HepG2 (cell line): Measurements from ENCODE around the gene CCDC57. TPM values are rescaled to one million over a fixed set of nuclear protein-coding genes. Genes with fewer than 3 reads are reported as not detected.
A peak's percentile ranks its signal among the peaks of the same experiment; 100 is the strongest.

Experiments used
- DNMT1 ChIP-seq: sonication (generic); formaldehyde crosslinking; IDR thresholded peaks from 2 replicates; pipeline ENCODE4 v1.5.1; 2020; ENCODE audit warnings: mild to moderate bottlenecking, missing genetic modification reagents
- DZIP1 ChIP-seq: sonication (generic); formaldehyde crosslinking; IDR thresholded peaks from 2 replicates; pipeline ENCODE4 v1.5.0; 2020; ENCODE audit warnings: mild to moderate bottlenecking, missing genetic modification reagents
- EP300 ChIP-seq, 3 experiments: sonication (generic) in 1 of 3; formaldehyde crosslinking in 1 of 3; IDR thresholded peaks; 2 replicates each; pipeline versions ENCODE4 v1.5.1 to v1.6.1; 2011 to 2020; ENCODE audit warnings: low read depth in 2 of 3, low read length in 2 of 3, borderline replicate concordance in 1 of 3, improper control_type of control experiment in 1 of 3, mild to moderate bottlenecking in 1 of 3, missing genetic modification reagents in 1 of 3, moderate library complexity in 1 of 3
- FOXA3 ChIP-seq: IDR thresholded peaks from 2 replicates; pipeline ENCODE4 v1.6.1; 2016; ENCODE audit warnings: missing genetic modification reagents, missing compliant biosample characterization
- HNRNPUL1 ChIP-seq: fragments of 200-400 bp; formaldehyde crosslinking; IDR thresholded peaks from 2 replicates; pipeline ENCODE4 v1.6.1; 2017; ENCODE audit warnings: low read depth, mild to moderate bottlenecking, low read length, moderate library complexity
- KAT7 ChIP-seq: IDR thresholded peaks from 2 replicates; pipeline ENCODE4 v1.6.1; 2018; ENCODE audit warnings: borderline replicate concordance, missing compliant biosample characterization
- KDM1A ChIP-seq: IDR thresholded peaks from 2 replicates; pipeline ENCODE4 v1.6.1; 2016; ENCODE audit warnings: missing compliant biosample characterization
- KLF13 ChIP-seq: sonication (generic); formaldehyde crosslinking; IDR thresholded peaks from 2 replicates; pipeline ENCODE4 v1.4.0; 2020; ENCODE audit warnings: mild to moderate bottlenecking, missing genetic modification reagents
- PHB2 ChIP-seq: fragments of 450-650 bp; IDR thresholded peaks from 2 replicates; pipeline ENCODE4 v1.6.1; 2018; ENCODE audit not compliant: partially characterized antibody
- PLSCR1 ChIP-seq: sonication (generic); formaldehyde crosslinking; IDR thresholded peaks from 2 replicates; pipeline ENCODE4 v1.5.0; 2020; ENCODE audit warnings: missing genetic modification reagents, mild to moderate bottlenecking, borderline replicate concordance
- POGZ ChIP-seq: sonication (generic); formaldehyde crosslinking; IDR thresholded peaks from 2 replicates; pipeline ENCODE4 v1.4.0; 2020; ENCODE audit warnings: mild to moderate bottlenecking, missing genetic modification reagents
- TFDP2 ChIP-seq: sonication (generic); formaldehyde crosslinking; IDR thresholded peaks from 2 replicates; pipeline ENCODE4 v1.4.0; 2020; ENCODE audit warnings: missing genetic modification reagents
- TP53 ChIP-seq: sonication (generic); formaldehyde crosslinking; conservative IDR thresholded peaks from 2 replicates; pipeline ENCODE4 v1.4.0; 2020; ENCODE audit warnings: missing genetic modification reagents
- ZBTB14 ChIP-seq: sonication (generic); formaldehyde crosslinking; IDR thresholded peaks from 2 replicates; pipeline ENCODE4 v1.4.0; 2020; ENCODE audit warnings: missing genetic modification reagents
- ZBTB26 ChIP-seq: IDR thresholded peaks from 2 replicates; pipeline ENCODE4 v1.6.1; 2016; ENCODE audit warnings: missing compliant biosample characterization, missing genetic modification reagents, borderline replicate concordance
- ZBTB38 ChIP-seq: sonication (generic); formaldehyde crosslinking; IDR thresholded peaks from 2 replicates; pipeline ENCODE4 v1.5.1; 2020; ENCODE audit warnings: mild to moderate bottlenecking, missing genetic modification reagents
- ZFP41 ChIP-seq: sonication (generic); formaldehyde crosslinking; IDR thresholded peaks from 2 replicates; pipeline ENCODE4 v1.4.0; 2020; ENCODE audit warnings: mild to moderate bottlenecking, missing genetic modification reagents, borderline replicate concordance
- ZNF281 ChIP-seq: sonication (generic); formaldehyde crosslinking; IDR thresholded peaks from 2 replicates; pipeline ENCODE4 v1.4.0; 2020; ENCODE audit warnings: missing genetic modification reagents, borderline replicate concordance
- ZNF768 ChIP-seq: sonication (generic); formaldehyde crosslinking; IDR thresholded peaks from 2 replicates; pipeline ENCODE4 v1.4.0; 2020; ENCODE audit warnings: missing genetic modification reagents
- ZNF777 ChIP-seq: sonication (generic); formaldehyde crosslinking; IDR thresholded peaks from 2 replicates; pipeline ENCODE4 v1.4.0; 2020; ENCODE audit warnings: missing genetic modification reagents
- polyA plus RNA-seq, 8 experiments: library from polyadenylated mRNA; depleted of rRNA in 3 of 8; stranded (reverse) in 7 of 8; unstranded in 1 of 8; fragments of >200 nt; fragmentation: Illumina TruSeq in 4 of 8; extraction: Trizol in 4 of 8; gene quantifications; 2 replicates each; pipeline versions ENCODE4 v1.2.1 to v1.2.3, GENCODE V29; 2011 to 2016; ENCODE audit warnings: low read depth in 4 of 8, missing spikeins in 1 of 8, mixed read lengths in 1 of 8; ENCODE audit not compliant: insufficient read depth in 1 of 8
- total RNA-seq, 5 experiments: library from RNA; depleted of rRNA; stranded (reverse); fragments of >200 nt; fragmentation: Illumina TruSeq; extraction: Trizol; gene quantifications; 2 replicates each; pipeline ENCODE4 v1.2.3, GENCODE V29; 2016; ENCODE audit warnings: low read depth in 1 of 5

The CCDC57 gene
- total and polyA plus RNA-seq, 2 of the 13 experiments (the other 11 are each of a cell fraction or from before 2014, with no cell fraction given) = 59.3 to 59.9 TPM

- no peak for TF ChIP-seq ZBTB26
- no peak for TF ChIP-seq ZNF768
- no peak for TF ChIP-seq ZNF777 (CRISPR knock-in tag)
- TF ChIP-seq ZBTB14 (CRISPR knock-in tag) = no peak
- 0 out of 2 replicates have a peak, but pooled peaks have one; percentile 4 for TF ChIP-seq ZBTB38
- no peak for TF ChIP-seq DNMT1 (CRISPR knock-in tag)
- TF ChIP-seq FOXA3 (CRISPR knock-in tag) = 0 out of 2 replicates have a peak, but pooled peaks have one; percentile 9
- TF ChIP-seq HNRNPUL1 = no peak
- TF ChIP-seq PHB2 = no peak
- TF ChIP-seq KDM1A = no peak
- no peak for TF ChIP-seq POGZ (CRISPR knock-in tag)
- TF ChIP-seq TFDP2 (CRISPR knock-in tag) = no peak
- 0 out of 4 replicates have a peak, but pooled peaks of 1 of the 2 experiments have one; percentile 54 for TF ChIP-seq EP300 (IDR thresholded peaks at IDR 0.05; ENCODE audit: low read depth in 2 of 2, low read length in 2 of 2)
- TF ChIP-seq EP300 (CRISPR knock-in tag; IDR thresholded peaks at IDR 0.05; ENCODE audit: borderline replicate concordance) = no peak
- no peak for TF ChIP-seq KAT7 (CRISPR knock-in tag)
- TF ChIP-seq ZFP41 = no peak
- no peak for TF ChIP-seq PLSCR1 (CRISPR knock-in tag)
- TF ChIP-seq DZIP1 = no peak
- TF ChIP-seq KLF13 = no peak
- TF ChIP-seq TP53 (CRISPR knock-in tag) = no peak
- TF ChIP-seq ZNF281 (CRISPR knock-in tag) = peak; percentile 29; the same call in 1 of the 2 replicates
Measured at GRCh38 chr17:82118815-82119380, 93.7 kb downstream of the CCDC57 start (continued).
